ENCODE results near the gene HPCAL1. TPM values are rescaled to one million over a fixed set of nuclear protein-coding genes. Genes with fewer than 3 reads are reported as not detected.

Gene HPCAL1
- total and polyA plus RNA-seq, 3 donors from 2014 or later: 99.5 to 263 (median 215) TPM

GRCh38 chr2:10325278-10326145 lies 22.8 kb downstream of the HPCAL1 start:
- Histone ChIP-seq H3K36me3 (ENCODE audit: low read depth, missing control alignments) (no peaks in the 10 kb centered on the region), H3K27me3 (no peaks in the 10 kb centered on the region), H3K4me3 (no peak overlapping the region), H3K27ac (no peak overlapping the region), H3K9me3 (no peaks in the 10 kb centered on the region), H3K4me1 (no peaks in the 10 kb centered on the region)
- no peak for DNase-seq
- intact Hi-C loops (cut with DNase I; ENCODE audit: low total_unique reads): no loop called here
- WGBS, 2 donors: 90 to 93% methylated on average over 16 to 17 of the region's 17 CpGs
- TF ChIP-seq, protein P1, sequence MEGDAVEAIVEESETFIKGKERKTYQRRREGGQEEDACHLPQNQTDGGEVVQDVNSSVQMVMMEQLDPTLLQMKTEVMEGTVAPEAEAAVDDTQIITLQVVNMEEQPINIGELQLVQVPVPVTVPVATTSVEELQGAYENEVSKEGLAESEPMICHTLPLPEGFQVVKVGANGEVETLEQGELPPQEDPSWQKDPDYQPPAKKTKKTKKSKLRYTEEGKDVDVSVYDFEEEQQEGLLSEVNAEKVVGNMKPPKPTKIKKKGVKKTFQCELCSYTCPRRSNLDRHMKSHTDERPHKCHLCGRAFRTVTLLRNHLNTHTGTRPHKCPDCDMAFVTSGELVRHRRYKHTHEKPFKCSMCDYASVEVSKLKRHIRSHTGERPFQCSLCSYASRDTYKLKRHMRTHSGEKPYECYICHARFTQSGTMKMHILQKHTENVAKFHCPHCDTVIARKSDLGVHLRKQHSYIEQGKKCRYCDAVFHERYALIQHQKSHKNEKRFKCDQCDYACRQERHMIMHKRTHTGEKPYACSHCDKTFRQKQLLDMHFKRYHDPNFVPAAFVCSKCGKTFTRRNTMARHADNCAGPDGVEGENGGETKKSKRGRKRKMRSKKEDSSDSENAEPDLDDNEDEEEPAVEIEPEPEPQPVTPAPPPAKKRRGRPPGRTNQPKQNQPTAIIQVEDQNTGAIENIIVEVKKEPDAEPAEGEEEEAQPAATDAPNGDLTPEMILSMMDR (IDR thresholded peaks at IDR 0.05): no peak
- no peak for TF ChIP-seq POLR2A (IDR thresholded peaks at IDR 0.05)

GRCh38 chr2:10326151-10326616 lies 23.5 kb downstream of the HPCAL1 start:
- no peak overlapping the region for H3K27ac ChIP-seq
- no peaks in the 10 kb centered on the region for H3K27me3 ChIP-seq
- intact Hi-C loops (cut with DNase I; ENCODE audit: low total_unique reads): no loop called here
- no peaks in the 10 kb centered on the region for H3K36me3 ChIP-seq (ENCODE audit: low read depth, missing control alignments)
- no peak overlapping the region for H3K4me3 ChIP-seq
- TF ChIP-seq, protein P1 (IDR thresholded peaks at IDR 0.05): no peak
- TF ChIP-seq POLR2A (IDR thresholded peaks at IDR 0.05): no peak
- no peaks in the 10 kb centered on the region for H3K9me3 ChIP-seq
- 86 to 95% methylated on average over 2 to 7 of the region's 7 CpGs for WGBS, 2 donors
- no peaks in the 10 kb centered on the region for H3K4me1 ChIP-seq
- no peak for DNase-seq

GRCh38 chr2:10326707-10327594 lies 24.2 kb downstream of the HPCAL1 start:
- DNase-seq: no peak
- TF ChIP-seq, protein P1 (IDR thresholded peaks at IDR 0.05): no peak
- TF ChIP-seq POLR2A (IDR thresholded peaks at IDR 0.05): no peak
- Histone ChIP-seq H3K27me3 (no peaks in the 10 kb centered on the region), H3K36me3 (ENCODE audit: low read depth, missing control alignments) (no peaks in the 10 kb centered on the region), H3K9me3 (no peaks in the 10 kb centered on the region), H3K4me1 (no peaks in the 10 kb centered on the region), H3K27ac (no peak overlapping the region), H3K4me3 (no peak overlapping the region)
- 61 to 70% methylated on average over 8 to 15 of the region's 15 CpGs for WGBS, 2 donors
- intact Hi-C loops (cut with DNase I; ENCODE audit: low total_unique reads): no loop called here

DNA sequence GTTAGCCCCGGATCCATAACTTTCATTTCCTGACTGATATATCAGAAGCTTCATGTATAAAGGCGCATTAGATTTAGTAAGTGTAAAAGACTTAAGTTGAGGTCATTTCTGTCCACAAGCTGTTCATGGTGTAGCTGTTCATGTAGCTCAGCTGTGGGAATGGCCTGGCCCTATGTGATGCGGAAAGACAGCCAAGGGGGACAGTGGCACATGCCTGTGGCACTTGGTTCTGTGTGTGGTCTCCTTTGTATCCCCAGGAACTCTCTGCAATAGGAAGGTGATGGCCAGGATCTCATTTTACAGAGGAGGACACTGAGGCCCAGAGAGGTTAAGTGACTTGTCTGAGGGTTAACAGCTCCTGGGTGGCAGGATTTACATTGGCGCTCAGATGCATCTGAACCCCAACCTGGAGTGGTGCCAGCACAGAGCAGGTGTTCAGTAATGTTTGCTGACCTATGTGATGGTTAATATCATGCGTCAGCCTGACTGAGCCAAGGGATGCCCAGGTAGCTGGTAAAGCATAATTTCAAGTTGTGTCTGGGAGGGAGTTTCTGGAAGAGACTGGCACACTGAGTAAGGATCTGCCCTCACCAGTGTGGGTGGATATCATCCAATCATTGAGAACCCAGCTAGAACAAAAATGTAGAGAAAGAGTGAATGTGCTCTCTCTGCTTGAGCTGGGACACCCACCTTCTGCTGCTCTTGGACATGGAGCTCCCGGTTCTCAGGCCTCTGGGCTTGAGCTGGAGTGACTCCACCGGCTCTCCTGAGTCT lies 25.4 kb downstream of the HPCAL1 start:
- DNase-seq: no peak
- TF ChIP-seq, protein P1 (IDR thresholded peaks at IDR 0.05): no peak
- no peak for TF ChIP-seq POLR2A (IDR thresholded peaks at IDR 0.05)
- 80 to 92% methylated on average over 7 of the region's 7 CpGs for WGBS, 2 donors
- H3K9me3 ChIP-seq: no peaks in the 10 kb centered on the region
- H3K4me1 ChIP-seq: peaks cover 6% of the 10 kb centered on the region
- intact Hi-C loops (cut with DNase I; ENCODE audit: low total_unique reads): no loop called here
- no peak overlapping the region for H3K4me3 ChIP-seq
- H3K27ac ChIP-seq: no peak overlapping the region
- no peaks in the 10 kb centered on the region for H3K27me3 ChIP-seq
- no peaks in the 10 kb centered on the region for H3K36me3 ChIP-seq (ENCODE audit: low read depth, missing control alignments)

All from testis (tissue), 3 donors.